Subcutaneous adipose tissue (tissue), 4 donors: Measurements from ENCODE around the gene UBXN4. TPM values are rescaled to one million over a fixed set of nuclear protein-coding genes. Genes with fewer than 3 reads are reported as not detected.

Experiments used
- CTCF ChIP-seq: fragments of 450-650 bp; IDR thresholded peaks from one replicate; pipeline ENCODE4 v1.5.1; 2016; ENCODE audit warnings: low read depth, mild to moderate bottlenecking, control low read depth, antibody characterized with exemption, moderate library complexity
- total RNA-seq, 4 donors: library from RNA; depleted of rRNA; stranded (reverse); fragments of >200 nt; gene quantifications; one replicate each; pipeline ENCODE4 v1.1.0, GENCODE V29; 2016

UBXN4 gene
- total RNA-seq, 4 donors from 2014 or later: 58.2 to 101 (median 67.8) TPM

GRCh38 chr2:135728064-135728743, 13.5 kb upstream of the UBXN4 start:
- no peak for TF ChIP-seq CTCF

GRCh38 chr2:135732561-135732960, 9.1 kb upstream of the UBXN4 start:
- no peak for TF ChIP-seq CTCF

- no peak for TF ChIP-seq CTCF
Observed at GRCh38 chr2:135733045-135733444, 8.6 kb upstream of the UBXN4 start.

GRCh38 chr2:135736546-135736945, 5.1 kb upstream of the UBXN4 start:
- TF ChIP-seq CTCF: no peak

- no peak for TF ChIP-seq CTCF
Observed at GRCh38 chr2:135740206-135740605, 1.4 kb upstream of the UBXN4 start.

- no peak for TF ChIP-seq CTCF
Observed at GRCh38 chr2:135741043-135741394, 636 bp upstream of the UBXN4 start.

GRCh38 chr2:135742325-135742757, 686 bp downstream of the UBXN4 start:
- no peak for TF ChIP-seq CTCF
